Fibroblast of the aortic adventitia (primary cell): ENCODE data around the gene KLHL26. TPM values are rescaled to one million over a fixed set of nuclear protein-coding genes. Genes with fewer than 3 reads are reported as not detected.
A peak's percentile ranks its signal among the peaks of the same experiment; 100 is the strongest.

ENCODE experiments used
- DNase-seq: peaks from one replicate; pipeline ENCODE4 v3.0.0-alpha.2; 2010; ENCODE audit warnings: low read depth
- H3K4me3 ChIP-seq: 2 replicates; pipeline ENCODE4 v1.5.1; 2011; ENCODE audit warnings: low read depth, mild to moderate bottlenecking, control low read depth, low read length, moderate library complexity
- CTCF ChIP-seq: IDR thresholded peaks from 2 replicates; pipeline ENCODE4 v1.5.1; 2011; ENCODE audit warnings: mild to moderate bottlenecking, low read length, control low read depth, inconsistent platforms; ENCODE audit not compliant: insufficient read depth
- total RNA-seq: library from RNA; depleted of rRNA; stranded (reverse); fragments of >200 nt; gene quantifications from 2 replicates; pipeline ENCODE4 v1.2.3, GENCODE V29; 2012; ENCODE audit warnings: low replicate concordance

The KLHL26 gene
- total RNA-seq, 1 donor = 3.9 TPM

- H3K4me3 ChIP-seq = no peak overlapping the region
- no peak for DNase-seq
- TF ChIP-seq CTCF = no peak
Observed at GRCh38 chr19:18670312-18670711, 33.5 kb downstream of the KLHL26 start.

GRCh38 chr19:18671303-18672043 lies 34.6 kb downstream of the KLHL26 start:
- no peak for TF ChIP-seq CTCF
- no peak overlapping the region for H3K4me3 ChIP-seq
- no peak for DNase-seq

- H3K4me3 ChIP-seq = no peak overlapping the region
- TF ChIP-seq CTCF = no peak
- DNase-seq = no peak
Observed at GRCh38 chr19:18672044-18672451, 35.2 kb downstream of the KLHL26 start.

- peak; percentile 46 for TF ChIP-seq CTCF
- H3K4me3 ChIP-seq = no peak overlapping the region
- peak; percentile 67 for DNase-seq
Observed at GRCh38 chr19:18672606-18673337, 35.9 kb downstream of the KLHL26 start.

- TF ChIP-seq CTCF = no peak
- no peak for DNase-seq
- H3K4me3 ChIP-seq = no peak overlapping the region
Observed at GRCh38 chr19:18674616-18675015, 37.8 kb downstream of the KLHL26 start.

- H3K4me3 ChIP-seq = no peak overlapping the region
- DNase-seq = no peak
- TF ChIP-seq CTCF = peak; percentile 50
Observed at GRCh38 chr19:18675779-18676178, 39.0 kb downstream of the KLHL26 start.
